Hindlimb muscle (tissue), 1 donor: ENCODE data around the gene LPO. TPM values are rescaled to one million over a fixed set of nuclear protein-coding genes. Genes with fewer than 3 reads are reported as not detected.
A peak's percentile ranks its signal among the peaks of the same experiment; 100 is the strongest.

ENCODE experiments used
- DNase-seq: peaks from one replicate; pipeline ENCODE4 v3.0.0-alpha.2; 2013
- polyA plus RNA-seq: library from polyadenylated mRNA; unstranded; fragments of 120-200 nt; gene quantifications from one replicate; pipeline ENCODE4 v1.2.1, GENCODE V29; 2013; ENCODE audit not compliant: insufficient read length

Gene LPO
- polyA plus RNA-seq, 1 donor, result 0.22 TPM

- peak; percentile 80 for DNase-seq
Observed at GRCh38 chr17:58279016-58279711, 40.8 kb downstream of the LPO start.

DNA sequence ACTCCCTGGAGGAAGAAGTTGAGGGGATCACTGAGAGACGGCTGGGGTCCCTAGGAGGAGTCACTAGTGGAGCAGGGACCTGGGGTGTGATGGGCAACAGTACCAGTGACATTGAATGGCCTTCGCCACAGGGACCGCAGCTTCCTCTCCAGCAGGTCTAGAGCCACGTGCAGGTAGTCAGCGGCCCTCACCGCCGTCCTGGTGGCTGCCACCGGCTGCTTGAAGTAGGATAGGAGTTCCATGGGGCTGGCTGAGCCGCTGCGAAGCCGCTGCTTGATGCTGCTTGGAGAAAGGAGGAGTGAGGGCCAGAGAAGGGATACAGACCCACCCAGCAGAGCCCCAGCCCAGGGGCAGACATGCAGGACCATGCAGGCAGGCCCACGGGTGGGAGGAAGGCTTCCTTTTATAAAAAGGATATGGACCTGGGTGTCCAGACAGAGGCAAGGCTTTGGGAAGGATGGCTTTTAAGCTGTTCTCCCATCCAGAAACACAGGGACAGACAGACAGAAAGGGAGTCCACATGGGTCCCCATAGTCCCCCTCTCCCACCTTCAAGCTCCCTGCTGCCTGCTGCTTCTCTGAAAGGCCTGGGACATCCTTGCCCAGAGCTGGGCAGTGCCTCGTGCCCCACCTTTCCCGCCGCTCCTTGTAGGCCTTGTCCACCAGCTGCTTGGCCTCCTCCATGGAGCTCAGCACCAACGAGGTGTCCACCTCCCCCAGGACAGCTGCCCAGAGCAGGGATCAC, 41.5 kb downstream of the LPO start:
- DNase-seq, result no peak

DNA sequence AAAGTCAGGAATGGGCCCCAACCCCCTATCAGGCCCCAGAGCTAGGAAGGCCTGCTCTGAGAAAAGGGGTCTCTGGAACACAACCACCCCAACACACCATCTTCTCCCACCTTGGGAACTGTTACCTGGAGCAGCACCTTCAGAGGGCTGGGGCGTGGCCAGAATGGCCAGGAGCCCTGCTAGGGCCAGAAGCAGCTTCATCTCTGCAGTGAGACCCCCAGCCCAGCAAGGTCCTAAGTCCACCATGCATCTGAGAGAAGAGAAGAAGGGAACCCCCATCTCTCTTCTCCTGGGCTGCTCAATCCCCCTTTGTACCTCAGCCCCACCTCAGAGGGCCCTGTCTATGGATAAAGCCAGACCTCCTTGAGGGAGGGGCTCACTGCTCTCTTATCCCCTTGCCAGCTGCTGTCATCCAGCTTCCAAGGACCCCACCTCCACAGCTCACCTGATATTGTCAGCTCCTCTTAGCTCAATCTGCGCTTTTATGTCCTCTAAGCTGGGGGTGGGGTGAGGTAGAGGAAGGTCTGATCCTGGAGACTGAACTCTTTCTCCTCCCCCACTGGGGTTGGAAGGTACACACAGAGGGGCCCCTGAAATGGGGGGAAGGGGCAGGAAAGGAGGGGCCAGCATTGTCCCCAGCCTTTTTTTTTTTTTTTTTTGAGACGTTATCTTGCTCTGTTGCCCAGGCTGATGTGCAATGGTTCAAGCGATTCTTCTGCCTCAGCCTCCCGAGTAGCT, 42.3 kb downstream of the LPO start, which contains the start of gene MPO:
TSS of gene MPO (minus strand) at position 456 of the 738 bp plus-strand sequence. CDS start at position 279, 177 bp downstream.
- no peak for DNase-seq

DNA sequence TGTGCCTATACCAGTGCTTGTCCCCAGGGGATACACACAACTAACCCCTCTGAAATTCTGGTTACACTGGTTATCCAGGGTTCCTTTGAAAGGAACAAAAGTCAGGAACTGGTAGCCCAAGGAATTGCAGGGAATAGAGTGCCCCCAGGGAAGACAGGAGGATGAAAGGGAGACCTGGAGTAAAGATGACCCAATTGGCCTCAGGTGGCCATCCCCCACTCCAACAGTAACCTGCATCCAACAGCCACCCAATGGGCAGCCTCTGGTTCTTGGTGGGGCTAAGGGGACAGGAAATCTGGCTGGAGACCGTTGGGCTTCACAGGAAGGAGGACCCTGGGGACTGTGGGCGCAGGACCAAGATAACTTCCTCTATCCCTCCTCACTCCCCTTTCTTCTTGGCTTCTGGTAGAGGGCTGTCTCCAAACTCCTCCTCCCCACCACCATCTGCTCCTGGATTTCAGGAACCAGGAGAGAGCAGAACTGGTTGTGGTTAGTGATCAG, 43.2 kb downstream of the LPO start:
- DNase-seq, result no peak

DNA sequence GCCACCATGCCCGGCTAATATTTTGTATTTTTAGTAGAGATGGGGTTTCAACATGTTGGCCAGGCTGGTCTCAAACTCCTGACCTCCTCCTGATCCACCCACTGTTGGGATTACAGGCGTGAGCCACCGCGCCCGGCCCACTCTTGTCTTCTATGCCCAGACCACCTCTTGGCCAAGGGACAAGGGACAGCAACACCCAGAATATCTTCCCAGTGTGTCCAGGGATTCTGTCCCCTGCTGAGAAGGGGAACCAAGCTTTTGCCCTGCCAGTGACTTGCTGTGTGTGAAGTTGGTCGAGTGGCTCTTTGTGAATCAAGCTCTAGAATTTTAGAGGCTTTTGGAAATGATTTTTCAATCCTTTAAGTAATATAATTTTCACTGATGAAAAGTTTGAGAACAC, 44.1 kb downstream of the LPO start:
- no peak for DNase-seq

DNA sequence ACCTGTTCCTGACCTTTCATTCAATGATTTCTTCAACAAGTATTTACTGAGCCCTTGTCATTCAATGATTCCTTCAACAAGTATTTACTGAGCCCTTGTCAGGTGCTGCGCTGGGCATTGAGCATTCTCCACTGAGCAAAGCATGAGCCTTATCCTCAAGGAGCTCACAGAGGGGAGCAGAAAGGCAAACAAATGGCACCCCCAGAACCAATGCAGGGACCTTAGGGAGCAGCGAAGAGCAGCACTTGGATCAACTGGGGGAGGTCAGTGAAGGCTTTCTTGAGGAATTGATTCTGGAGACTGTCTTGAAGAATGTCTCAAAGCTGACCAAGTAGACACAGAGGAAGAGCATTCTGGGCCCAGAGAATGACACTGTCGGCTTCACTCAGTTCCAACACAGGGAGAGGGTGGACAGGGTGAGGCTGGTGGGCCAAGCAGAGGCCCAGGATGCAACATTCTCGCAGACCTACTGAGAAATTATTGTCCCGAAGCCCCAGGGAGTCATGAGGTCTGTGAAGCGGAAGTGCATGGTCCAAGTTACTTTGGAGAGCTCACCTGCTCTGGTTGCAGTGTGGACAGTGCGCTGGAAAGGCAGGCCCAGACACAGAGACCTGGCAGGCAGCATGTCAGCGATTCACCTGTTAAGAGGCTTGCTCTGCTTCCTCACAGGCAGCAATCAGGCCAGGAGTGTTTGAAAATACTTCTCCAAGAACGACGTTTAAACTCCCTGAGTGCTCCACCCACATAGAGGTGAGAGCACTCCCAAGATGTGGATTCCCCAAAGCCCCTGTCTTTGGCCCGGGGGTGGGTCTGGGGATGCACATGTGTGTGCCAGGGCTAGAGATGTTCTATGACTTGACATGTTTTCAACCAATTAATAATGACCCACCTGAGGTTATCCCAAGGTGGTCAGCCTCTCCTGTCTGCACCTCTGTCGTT, 45.6 kb downstream of the LPO start:
- no peak for DNase-seq

GRCh38 chr17:58284613-58285421, 46.4 kb downstream of the LPO start:
- DNase-seq, result no peak

DNA sequence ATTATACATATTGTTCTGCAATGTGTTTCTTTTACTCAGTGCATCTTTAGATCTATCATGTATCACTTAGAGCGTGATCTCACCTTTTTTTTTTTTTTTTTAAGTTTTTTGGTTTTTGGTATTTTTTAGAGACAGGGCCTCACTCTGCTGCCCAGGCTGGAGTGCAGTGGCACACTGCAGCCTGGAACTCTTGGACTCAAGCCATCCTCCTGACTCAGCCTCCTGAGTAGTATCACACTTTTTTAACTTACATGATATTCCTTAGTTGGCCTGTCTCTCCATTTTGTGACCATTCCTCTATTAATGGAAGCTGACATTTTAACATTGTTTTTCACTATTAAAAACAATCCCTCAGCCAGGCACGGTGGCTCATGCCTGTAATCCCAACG, 47.0 kb downstream of the LPO start:
- no peak for DNase-seq

- DNase-seq, result no peak
Observed at GRCh38 chr17:58289869-58290268, 51.5 kb downstream of the LPO start.

- DNase-seq, result no peak
Observed at GRCh38 chr17:58291246-58291645, 52.9 kb downstream of the LPO start.

GRCh38 chr17:58294034-58294433, 55.6 kb downstream of the LPO start:
- no peak for DNase-seq

DNA sequence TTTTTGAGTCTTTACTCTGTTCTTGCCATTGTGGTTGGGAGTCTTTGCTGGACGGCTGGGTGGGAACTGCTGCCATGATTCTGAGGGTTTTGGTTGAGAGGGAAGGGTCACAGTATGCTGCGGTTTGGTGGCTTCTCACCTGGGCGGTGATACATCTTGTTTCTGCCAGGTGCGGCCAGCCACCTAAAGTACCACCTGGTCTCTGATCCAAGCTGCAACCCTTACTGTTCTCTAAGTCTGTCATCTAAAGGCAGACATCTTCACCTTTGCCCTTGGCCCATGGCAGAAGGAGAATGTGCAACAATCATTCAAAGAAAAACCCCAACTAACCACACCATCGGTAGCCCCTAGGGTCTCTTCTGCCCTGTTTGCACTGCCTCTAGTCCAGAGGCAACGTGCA, 62.0 kb downstream of the LPO start:
- DNase-seq, result no peak

- no peak for DNase-seq
Observed at GRCh38 chr17:58301504-58302150, 63.2 kb downstream of the LPO start.

- DNase-seq, result no peak
Observed at GRCh38 chr17:58302171-58302918, 64.0 kb downstream of the LPO start.

DNA sequence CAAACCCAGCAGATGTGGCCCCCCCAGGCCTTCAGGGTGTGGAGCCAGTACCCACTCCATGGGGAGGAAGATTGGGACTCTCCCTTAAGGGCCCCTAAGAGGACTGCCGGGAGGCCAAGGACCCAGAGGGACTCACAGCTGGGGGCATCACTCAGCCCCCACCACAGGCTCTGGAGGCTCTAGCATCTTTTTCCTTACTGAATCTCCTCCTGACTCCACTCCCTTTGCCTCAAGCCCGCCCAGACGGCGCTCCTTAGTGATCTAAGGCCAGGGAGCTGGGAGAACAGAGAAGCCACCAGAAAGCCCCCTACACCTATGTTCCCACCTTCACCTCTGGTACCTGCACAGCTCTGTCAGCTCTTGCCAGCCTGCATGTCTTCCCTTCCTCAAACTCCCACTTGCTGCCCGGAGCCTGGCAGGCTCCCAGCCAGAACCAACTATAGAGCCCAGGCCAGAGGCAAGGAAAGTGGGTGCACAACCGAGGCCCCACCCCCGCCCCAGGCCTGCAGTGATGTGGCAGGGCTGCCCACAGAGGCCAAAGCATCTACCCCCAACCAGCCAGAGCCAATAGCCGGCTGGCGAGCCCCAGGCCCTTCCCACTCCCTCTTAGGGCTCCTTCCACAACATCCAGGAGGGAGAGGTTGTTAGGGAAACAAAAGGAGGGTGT, 64.7 kb downstream of the LPO start:
- DNase-seq, result no peak

DNA sequence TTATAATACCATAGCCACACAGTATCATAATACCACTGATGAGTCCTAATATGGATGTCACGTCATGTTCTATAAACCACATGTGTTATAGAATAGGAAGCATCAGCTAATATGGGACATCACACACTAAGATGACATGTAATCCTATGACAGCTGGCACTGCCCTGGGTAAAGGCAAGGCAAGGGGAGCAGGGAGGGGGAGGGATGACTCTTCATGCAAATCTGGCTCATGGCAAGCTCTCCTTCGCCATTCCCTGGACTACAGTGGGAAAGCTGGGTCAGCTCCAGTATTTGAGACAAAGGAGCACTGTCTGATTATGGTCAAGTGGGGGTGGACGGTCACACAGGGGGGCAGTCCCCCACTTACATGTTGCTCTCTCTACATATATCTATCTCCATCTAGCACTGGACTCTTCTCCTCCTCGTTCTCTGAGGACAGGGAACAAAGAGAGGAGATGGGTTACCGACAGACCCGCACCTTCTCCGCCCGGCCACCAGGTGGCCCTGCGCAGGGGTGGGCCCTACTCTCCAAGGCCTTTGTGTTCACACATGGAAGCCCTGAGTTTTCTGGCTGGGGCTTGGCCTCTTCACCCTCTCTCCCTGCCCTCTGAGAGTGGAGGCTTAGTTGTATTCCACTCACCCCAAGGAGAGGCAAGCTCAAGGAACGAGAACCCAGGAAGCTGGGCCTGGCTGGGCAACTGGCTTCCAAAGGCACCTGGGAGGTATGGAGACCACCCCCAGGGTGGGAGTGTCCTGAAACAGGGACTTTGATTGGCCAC, 65.8 kb downstream of the LPO start:
- DNase-seq, result no peak

DNA sequence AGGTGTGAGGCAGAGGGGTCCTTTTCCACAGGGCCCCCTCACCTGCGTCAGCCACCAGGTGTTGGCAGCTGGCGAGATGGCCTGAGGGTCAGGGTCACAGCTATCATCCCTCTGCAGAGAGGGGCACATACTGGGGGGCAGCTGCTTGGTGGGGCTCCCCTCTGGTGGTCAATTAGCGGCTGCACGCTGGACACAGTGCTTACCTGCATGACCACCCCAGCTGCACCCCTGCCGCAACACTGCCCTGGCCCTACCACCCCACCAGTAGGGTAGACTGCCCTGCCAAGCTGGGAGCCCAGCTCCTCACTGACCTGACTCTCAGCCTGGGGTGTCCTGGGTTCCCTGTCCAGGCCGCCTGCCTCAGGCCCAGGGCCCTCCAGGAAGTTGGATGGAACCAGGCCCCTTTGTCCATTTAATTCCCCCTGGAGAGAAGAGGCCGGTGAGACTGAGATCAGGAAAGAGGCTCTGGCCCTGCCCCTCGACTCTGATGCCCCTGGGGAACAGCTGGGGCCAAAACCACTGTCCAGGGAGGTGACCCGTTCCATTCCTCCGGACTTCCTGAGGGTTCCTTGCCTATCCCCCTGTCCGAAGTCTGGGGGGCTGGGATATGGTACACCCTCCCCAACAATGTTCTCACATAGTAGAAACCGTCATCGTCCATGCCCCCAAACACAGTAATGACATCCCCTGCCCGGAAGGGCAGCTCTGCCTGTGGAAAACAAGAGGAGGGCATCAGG, 66.5 kb downstream of the LPO start:
- DNase-seq, result no peak

GRCh38 chr17:58305626-58306025, 67.2 kb downstream of the LPO start:
- DNase-seq, result no peak
